Measurements from ENCODE around the gene RBM33. TPM values are rescaled to one million over a fixed set of nuclear protein-coding genes. Genes with fewer than 3 reads are reported as not detected.

The RBM33 gene
- total RNA-seq, 1 experiment from 2014 or later, result 81.8 TPM

- no peak for TF ChIP-seq MLX (CRISPR knock-in tag; IDR thresholded peaks at IDR 0.05)
- no peak for TF ChIP-seq ZNF138 (CRISPR knock-in tag; conservative IDR thresholded peaks at IDR 0.05)
- TF ChIP-seq ATF6 (CRISPR knock-in tag; IDR thresholded peaks at IDR 0.05), result no peak
- TF ChIP-seq ZNF232 (CRISPR knock-in tag; IDR thresholded peaks at IDR 0.05), result no peak
- TF ChIP-seq HMGXB4 (CRISPR knock-in tag; IDR thresholded peaks at IDR 0.05), result no peak
- TF ChIP-seq ZNF281 (CRISPR knock-in tag; IDR thresholded peaks at IDR 0.05), result no peak
- TF ChIP-seq PRRX2 (CRISPR knock-in tag; IDR thresholded peaks at IDR 0.05), result no peak
- TF ChIP-seq ZNF423 (CRISPR knock-in tag; IDR thresholded peaks at IDR 0.05), result no peak
Measured at GRCh38 chr7:155747209-155747608, 102.7 kb downstream of the RBM33 start (continued).

- H3K4me3 Mint-ChIP-seq, result no peak overlapping the region
- TF ChIP-seq ZBTB43 (CRISPR knock-in tag; IDR thresholded peaks at IDR 0.05), result no peak
- ATAC-seq (no peak), DNase-seq (ENCODE audit: low spot score) (no peak)
- POLR2A ChIA-PET, result no interaction called here
- peaks cover 38% of the 10 kb centered on the region for H3K4me1 Mint-ChIP-seq
- no peak overlapping the region for H3K27ac Mint-ChIP-seq
- H3K27me3 Mint-ChIP-seq (ENCODE audit: low read depth), result no peaks in the 10 kb centered on the region
- peaks cover 21% of the 10 kb centered on the region for H3K36me3 Mint-ChIP-seq
- H3K9me3 Mint-ChIP-seq, result no peaks in the 10 kb centered on the region
- CTCF ChIA-PET, result interaction anchor here (1.4 kb wide), 1 partner anchor 151 kb away, joined by 4 read pairs; no protein-coding TSS in a partner anchor
Measured at GRCh38 chr7:155749578-155749977, 105.1 kb downstream of the RBM33 start.

- CTCF ChIA-PET, result no interaction called here
- Mint-ChIP-seq H3K9me3 (no peaks in the 10 kb centered on the region), H3K4me3 (no peak overlapping the region), H3K27ac (no peak overlapping the region), H3K4me1 (peaks cover 38% of the 10 kb centered on the region), H3K36me3 (peaks cover 18% of the 10 kb centered on the region), H3K27me3 (ENCODE audit: low read depth) (no peaks in the 10 kb centered on the region)
- no peak for DNase-seq (ENCODE audit: low spot score)
- POLR2A ChIA-PET, result no interaction called here
- ATAC-seq, result no peak
- TF ChIP-seq JAZF1 (CRISPR knock-in tag; IDR thresholded peaks at IDR 0.05), result no peak
- no peak for TF ChIP-seq USF2 (CRISPR knock-in tag; IDR thresholded peaks at IDR 0.05)
- no peak for TF ChIP-seq ZNF425 (CRISPR knock-in tag; conservative IDR thresholded peaks at IDR 0.05)
- TF ChIP-seq OVOL2 (CRISPR knock-in tag; IDR thresholded peaks at IDR 0.05; ENCODE audit: borderline replicate concordance), result no peak
- no peak for TF ChIP-seq IRF1 (CRISPR knock-in tag; IDR thresholded peaks at IDR 0.05)
- no peak for TF ChIP-seq GTF2I (CRISPR knock-in tag; conservative IDR thresholded peaks at IDR 0.05)
- TF ChIP-seq NR3C1 (CRISPR knock-in tag; conservative IDR thresholded peaks at IDR 0.05; ENCODE audit: low read depth), result no peak
- no peak for TF ChIP-seq ZNF281 (CRISPR knock-in tag; IDR thresholded peaks at IDR 0.05)
Measured at GRCh38 chr7:155750255-155751125, 106.0 kb downstream of the RBM33 start.

Measured in WTC11 (cell line).